ENCODE results near the gene ING3. TPM values are rescaled to one million over a fixed set of nuclear protein-coding genes. Genes with fewer than 3 reads are reported as not detected.
A peak's percentile ranks its signal among the peaks of the same experiment; 100 is the strongest.

Gene ING3
- total and polyA plus RNA-seq, 2 of the 8 experiments (the other 6 are each of a cell fraction or from before 2014, with no cell fraction given), result 6.0 to 17.7 TPM

DNA sequence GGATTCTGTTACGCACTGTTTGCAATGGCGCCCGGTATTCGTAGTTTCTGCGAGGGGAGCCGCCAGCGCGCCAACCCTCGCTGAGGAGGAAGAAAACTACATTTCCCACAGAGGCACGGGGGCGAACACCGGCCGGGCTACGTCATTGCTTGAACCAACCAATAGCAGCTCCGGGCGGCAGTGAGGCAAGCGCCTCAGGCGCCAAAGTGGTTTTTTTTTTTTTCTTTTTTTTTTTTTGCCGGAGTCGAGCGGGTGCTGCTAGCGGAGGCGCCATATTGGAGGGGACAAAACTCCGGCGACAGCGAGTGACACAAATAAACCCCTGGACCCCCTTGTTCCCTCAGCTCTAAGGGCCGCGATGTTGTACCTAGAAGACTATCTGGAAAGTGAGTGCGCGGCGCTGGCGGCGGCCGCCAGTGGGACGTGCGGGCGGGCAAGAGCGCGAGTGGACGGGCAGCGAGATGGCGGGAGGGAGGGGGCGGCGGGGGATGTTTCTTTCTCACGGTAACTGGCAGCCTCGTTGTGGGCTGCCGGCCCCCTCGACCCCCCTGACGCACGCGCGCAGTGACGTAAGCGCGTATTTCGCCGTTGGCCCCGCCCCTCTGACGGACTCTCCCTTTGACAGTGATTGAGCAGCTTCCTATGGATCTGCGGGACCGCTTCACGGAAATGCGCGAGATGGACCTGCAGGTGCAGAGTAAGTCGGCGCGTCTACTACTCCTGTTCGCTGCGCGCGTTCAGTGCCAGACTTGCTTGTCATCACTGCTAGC lies at the start of gene ING3 (continued):
- TF ChIP-seq, protein P1, sequence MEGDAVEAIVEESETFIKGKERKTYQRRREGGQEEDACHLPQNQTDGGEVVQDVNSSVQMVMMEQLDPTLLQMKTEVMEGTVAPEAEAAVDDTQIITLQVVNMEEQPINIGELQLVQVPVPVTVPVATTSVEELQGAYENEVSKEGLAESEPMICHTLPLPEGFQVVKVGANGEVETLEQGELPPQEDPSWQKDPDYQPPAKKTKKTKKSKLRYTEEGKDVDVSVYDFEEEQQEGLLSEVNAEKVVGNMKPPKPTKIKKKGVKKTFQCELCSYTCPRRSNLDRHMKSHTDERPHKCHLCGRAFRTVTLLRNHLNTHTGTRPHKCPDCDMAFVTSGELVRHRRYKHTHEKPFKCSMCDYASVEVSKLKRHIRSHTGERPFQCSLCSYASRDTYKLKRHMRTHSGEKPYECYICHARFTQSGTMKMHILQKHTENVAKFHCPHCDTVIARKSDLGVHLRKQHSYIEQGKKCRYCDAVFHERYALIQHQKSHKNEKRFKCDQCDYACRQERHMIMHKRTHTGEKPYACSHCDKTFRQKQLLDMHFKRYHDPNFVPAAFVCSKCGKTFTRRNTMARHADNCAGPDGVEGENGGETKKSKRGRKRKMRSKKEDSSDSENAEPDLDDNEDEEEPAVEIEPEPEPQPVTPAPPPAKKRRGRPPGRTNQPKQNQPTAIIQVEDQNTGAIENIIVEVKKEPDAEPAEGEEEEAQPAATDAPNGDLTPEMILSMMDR (IDR thresholded peaks at IDR 0.05; ENCODE audit: control extremely low read depth in 1 of 3, insufficient read depth in 1 of 3, low read depth in 1 of 3, low read length in 3 of 3), result no peak
- TF ChIP-seq CREB1 (IDR thresholded peaks at IDR 0.05) (peak; percentile 95), CBX8 (IDR thresholded peaks at IDR 0.05; ENCODE audit: borderline replicate concordance, low read depth, low read length) (no peak), HDAC2 (IDR thresholded peaks at IDR 0.05; ENCODE audit: borderline replicate concordance in 1 of 2, low read depth in 2 of 2, low read length in 2 of 2) (peak; percentile 84 to 88; a peak in 2 of 4 replicates), RBBP5 (IDR thresholded peaks at IDR 0.05; ENCODE audit: borderline replicate concordance, low read depth, low read length) (peak; percentile 74; the same call in 1 of the 2 replicates), RAD21 (IDR thresholded peaks at IDR 0.05 in 1 of 2, conservative IDR thresholded peaks at IDR 0.05 in 1 of 2; ENCODE audit: low read depth in 2 of 2, low read length in 2 of 2) (0 out of 4 replicates have a peak, but pooled peaks of 1 of the 2 experiments have one; percentile 1), JUND (IDR thresholded peaks at IDR 0.05; ENCODE audit: low read length) (peak; percentile 20; the same call in 1 of the 2 replicates), ZNF274 (IDR thresholded peaks at IDR 0.05; ENCODE audit: borderline replicate concordance, extremely low read depth, low read length) (no peak), CHD1 (IDR thresholded peaks at IDR 0.05; ENCODE audit: low read depth, low read length) (no peak), NRF1 (IDR thresholded peaks at IDR 0.05; ENCODE audit: low read depth, low read length) (no peak), SUZ12 (IDR thresholded peaks at IDR 0.05; ENCODE audit: low read length) (no peak), POLR2A (IDR thresholded peaks at IDR 0.05; ENCODE audit: control extremely low read depth in 1 of 2, low read depth in 2 of 2, low read length in 2 of 2) (peak; percentile 68 to 90), FOSL1 (IDR thresholded peaks at IDR 0.05; ENCODE audit: insufficient read depth, low read depth, low read length) (no peak), SP2 (IDR thresholded peaks at IDR 0.05; ENCODE audit: low read length) (no peak), RXRA (IDR thresholded peaks at IDR 0.05; ENCODE audit: insufficient read depth, low read depth, low read length) (no peak)
- TF ChIP-seq, protein P2, sequence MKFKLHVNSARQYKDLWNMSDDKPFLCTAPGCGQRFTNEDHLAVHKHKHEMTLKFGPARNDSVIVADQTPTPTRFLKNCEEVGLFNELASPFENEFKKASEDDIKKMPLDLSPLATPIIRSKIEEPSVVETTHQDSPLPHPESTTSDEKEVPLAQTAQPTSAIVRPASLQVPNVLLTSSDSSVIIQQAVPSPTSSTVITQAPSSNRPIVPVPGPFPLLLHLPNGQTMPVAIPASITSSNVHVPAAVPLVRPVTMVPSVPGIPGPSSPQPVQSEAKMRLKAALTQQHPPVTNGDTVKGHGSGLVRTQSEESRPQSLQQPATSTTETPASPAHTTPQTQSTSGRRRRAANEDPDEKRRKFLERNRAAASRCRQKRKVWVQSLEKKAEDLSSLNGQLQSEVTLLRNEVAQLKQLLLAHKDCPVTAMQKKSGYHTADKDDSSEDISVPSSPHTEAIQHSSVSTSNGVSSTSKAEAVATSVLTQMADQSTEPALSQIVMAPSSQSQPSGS (IDR thresholded peaks at IDR 0.05; ENCODE audit: low read length), result peak; percentile 68
